GM12864 (cell line): ENCODE data around the gene PLCB2.

Source experiments
- DNase-seq: peaks from one replicate; pipeline ENCODE4 v3.0.0-alpha.2; 2011; ENCODE audit warnings: low read depth
- H3K4me3 ChIP-seq: 2 replicates; pipeline ENCODE4 v1.5.1; 2011; ENCODE audit warnings: mild to moderate bottlenecking, low read depth, low read length, control low read depth
- TF ChIP-seq, protein P1 (sequence below): IDR thresholded peaks from 2 replicates; pipeline ENCODE4 v1.5.1; 2011; ENCODE audit warnings: low read depth, mild to moderate bottlenecking, moderate library complexity, low read length, control low read depth, inconsistent platforms; ENCODE audit errors: missing control alignments

The PLCB2 gene

DNA sequence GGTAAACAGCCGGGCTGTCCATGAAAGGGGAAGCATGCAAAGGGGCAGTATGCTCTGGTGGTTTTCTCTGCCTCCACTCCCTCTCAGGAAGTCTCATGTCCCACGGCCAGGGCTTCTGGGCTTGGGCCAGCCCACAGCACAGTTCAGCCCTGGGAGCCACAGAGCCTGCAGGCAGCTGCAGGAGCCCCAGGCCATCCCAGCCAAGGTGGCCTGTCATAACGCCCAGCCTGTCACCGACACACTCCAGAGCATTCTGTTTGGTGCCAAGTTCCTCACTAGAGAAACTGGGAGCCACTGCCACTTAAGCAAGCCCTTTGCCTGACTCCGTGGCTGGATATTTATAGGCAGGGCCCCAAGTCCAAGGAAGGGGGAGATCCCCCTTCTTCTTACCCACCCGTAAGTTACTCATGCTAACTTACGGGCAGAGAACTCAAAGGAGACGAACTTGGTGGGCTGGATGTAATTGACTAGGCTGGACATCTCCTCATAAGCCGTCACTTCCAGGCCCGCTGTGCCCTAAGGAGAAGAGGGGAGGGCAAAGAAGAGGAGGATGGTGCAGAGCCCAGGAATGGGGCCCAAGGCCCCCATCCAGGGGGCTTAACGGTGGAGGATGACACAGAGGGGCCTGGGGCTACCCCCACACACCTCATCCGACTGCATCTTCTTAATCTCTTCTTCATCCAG lies 11.7 kb downstream of the PLCB2 start:
- TF ChIP-seq, protein P1, sequence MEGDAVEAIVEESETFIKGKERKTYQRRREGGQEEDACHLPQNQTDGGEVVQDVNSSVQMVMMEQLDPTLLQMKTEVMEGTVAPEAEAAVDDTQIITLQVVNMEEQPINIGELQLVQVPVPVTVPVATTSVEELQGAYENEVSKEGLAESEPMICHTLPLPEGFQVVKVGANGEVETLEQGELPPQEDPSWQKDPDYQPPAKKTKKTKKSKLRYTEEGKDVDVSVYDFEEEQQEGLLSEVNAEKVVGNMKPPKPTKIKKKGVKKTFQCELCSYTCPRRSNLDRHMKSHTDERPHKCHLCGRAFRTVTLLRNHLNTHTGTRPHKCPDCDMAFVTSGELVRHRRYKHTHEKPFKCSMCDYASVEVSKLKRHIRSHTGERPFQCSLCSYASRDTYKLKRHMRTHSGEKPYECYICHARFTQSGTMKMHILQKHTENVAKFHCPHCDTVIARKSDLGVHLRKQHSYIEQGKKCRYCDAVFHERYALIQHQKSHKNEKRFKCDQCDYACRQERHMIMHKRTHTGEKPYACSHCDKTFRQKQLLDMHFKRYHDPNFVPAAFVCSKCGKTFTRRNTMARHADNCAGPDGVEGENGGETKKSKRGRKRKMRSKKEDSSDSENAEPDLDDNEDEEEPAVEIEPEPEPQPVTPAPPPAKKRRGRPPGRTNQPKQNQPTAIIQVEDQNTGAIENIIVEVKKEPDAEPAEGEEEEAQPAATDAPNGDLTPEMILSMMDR = no peak
- no peak for DNase-seq
- H3K4me3 ChIP-seq = no peak overlapping the region

DNA sequence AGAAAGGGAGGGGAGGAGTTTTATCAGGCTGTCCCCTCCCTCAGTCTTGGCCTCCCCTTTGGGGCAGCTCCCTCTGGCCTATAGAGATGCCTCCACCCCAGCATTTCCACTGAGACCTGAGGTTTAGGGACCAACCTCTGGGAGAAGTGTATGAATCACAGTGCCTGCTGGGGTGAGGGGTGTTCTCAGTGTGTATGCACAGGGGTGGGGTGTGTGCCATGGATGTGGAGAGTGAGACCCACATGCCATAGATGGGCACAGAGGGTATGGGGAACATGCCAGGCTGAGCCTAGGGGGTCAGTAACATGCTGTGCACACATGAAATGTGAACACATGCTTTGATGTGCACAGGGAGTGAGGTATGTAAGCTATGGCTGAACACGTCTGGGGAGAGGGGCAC lies 12.4 kb downstream of the PLCB2 start:
- TF ChIP-seq, protein P1 = no peak
- no peak for DNase-seq
- H3K4me3 ChIP-seq = no peak overlapping the region

DNA sequence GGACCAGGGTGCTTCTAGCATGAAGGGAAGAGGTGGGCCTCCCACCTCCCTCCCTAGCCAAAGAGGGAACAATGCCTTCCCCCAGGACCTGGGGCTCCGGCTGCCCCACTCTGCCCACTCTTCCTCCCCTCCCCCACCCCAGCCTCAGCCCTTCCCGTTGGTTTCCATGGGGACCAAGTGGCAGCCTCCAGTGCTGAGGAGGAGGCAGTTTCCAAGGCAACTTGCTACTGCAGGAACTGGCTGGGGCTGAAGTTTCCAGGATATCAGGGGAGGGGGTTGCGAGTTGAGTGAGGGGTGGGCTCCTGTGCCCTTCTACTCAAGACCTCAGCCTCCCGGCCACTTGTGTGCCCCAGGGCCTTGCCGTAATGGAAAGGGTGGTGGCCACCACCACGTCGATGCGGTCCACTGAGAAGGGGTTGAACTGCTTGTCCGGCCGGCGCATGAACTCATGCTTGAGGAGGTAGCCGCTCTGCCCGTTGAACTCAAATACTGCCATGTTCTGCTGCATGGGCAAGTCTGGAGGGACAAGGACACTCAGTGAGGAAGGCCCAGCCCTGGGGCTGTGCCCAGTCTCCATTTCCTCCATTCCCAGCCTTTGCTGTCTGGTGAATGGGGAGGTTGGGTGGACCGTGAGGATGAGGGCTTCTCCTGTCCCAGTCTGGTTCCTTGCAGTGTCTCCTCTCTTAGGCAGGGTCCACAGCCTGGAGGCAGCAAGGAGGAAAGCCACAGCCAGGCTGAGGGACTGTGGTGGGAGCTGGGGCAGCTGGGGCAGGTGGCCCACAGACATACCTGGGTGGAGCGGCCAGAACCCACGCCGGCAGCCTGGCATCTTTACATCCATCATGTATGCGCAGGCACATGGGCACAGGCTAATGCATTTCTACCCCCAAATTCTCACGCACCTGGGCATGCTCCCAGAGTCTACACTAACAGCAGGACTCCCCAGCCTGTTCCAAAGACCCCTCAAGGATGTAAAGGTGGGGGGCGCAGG lies 13.5 kb downstream of the PLCB2 start:
- TF ChIP-seq, protein P1 = no peak
- H3K4me3 ChIP-seq = no peak overlapping the region
- DNase-seq = no peak

DNA sequence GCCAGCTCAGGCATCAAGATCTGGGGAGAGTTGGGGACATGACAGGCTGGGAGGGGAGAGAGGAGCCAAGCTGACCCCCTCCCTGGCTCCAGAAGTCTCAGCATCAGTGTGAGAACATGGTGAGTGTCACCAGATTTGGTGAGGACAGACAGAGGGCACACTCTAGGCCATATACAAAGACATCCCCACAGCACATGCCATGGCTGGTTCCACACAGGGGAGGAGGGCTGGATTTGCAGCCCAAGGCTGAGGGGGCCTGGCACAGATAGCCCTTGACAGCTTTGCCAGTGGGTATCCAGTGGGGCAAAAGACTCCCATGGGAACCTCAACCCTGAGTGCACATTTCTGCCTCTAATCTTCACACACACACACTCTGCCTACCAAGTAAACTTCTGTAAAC lies 14.7 kb downstream of the PLCB2 start:
- TF ChIP-seq, protein P1 = no peak
- H3K4me3 ChIP-seq = no peak overlapping the region
- DNase-seq = no peak

DNA sequence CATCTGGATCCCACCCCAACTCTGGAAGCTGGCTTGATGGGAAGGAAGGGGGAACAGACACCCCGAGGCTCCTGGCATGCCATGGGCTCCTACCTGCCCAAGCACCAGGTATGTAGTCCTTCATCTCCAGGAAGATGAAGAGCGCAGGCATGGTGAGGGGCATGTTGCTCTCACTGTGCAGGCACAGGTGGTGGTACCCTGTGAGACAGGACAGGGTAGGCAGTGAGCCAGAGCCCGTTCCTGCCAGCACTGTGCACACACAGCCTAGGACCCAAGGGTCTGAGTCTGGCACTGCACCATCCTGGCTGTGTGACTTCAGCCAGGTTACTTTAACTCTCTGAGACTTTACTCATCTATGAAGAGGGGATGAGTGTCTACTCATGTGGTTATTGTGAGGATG lies 15.5 kb downstream of the PLCB2 start:
- H3K4me3 ChIP-seq = no peak overlapping the region
- no peak for DNase-seq
- TF ChIP-seq, protein P1 = no peak

DNA sequence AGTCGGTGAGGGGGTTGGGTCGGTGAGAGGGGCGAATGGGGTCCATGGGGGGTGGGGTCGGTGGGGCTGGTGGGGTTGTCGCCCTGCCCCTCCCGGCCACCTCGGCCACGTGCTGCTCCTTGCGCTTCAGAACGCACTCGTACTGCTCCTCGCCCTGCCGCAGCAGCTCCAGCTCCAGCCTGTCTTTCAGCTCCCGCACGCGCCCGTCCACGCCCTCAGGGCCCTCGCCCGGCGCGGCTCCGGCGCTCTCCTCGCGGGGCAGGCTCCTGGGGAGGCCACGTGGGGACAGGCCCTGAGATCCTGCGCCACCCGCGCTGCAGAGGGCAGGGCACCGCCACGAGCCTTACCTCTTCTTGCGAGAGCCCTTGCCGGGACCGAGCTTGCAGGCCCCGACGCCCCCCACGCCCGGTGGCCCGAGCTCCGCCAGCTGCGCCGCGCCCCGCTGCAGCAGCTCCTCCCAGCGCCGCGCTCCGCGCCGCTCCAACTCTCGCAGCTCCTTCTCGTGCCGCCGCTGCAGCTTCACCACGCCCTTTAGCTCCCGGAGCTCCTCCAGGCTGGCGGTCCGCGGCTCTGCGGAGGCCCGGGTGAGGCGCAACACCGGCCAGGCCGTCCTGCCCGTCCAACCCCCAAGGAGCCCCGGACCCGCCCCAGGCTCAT lies 16.7 kb downstream of the PLCB2 start:
- TF ChIP-seq, protein P1 = no peak
- no peak overlapping the region for H3K4me3 ChIP-seq
- no peak for DNase-seq
